Liver (tissue), 9 donors: Measurements from ENCODE around the gene PTPRN2. TPM values are rescaled to one million over a fixed set of nuclear protein-coding genes. Genes with fewer than 3 reads are reported as not detected.
"Not testable (repeated sequence)": the region's sequence is repeated elsewhere in the genome, so short reads cannot be mapped to it uniquely, and the experiment has no call there.

Source experiments
- DNase-seq: peaks from one replicate; pipeline ENCODE4 v3.0.0-alpha.2; 2017; ENCODE audit warnings: low spot score
- H3K27ac ChIP-seq, 2 donors: one replicate each; pipeline ENCODE4 v1.7.0; 2013; ENCODE audit warnings: inconsistent platforms in 2 of 2, low read length in 2 of 2, control low read depth in 1 of 2, low read depth in 1 of 2, mild to moderate bottlenecking in 1 of 2
- H3K27me3 ChIP-seq, 4 donors: one replicate each; pipeline versions ENCODE4 v1.6.1 to v1.7.0; 2013; ENCODE audit warnings: low read length in 3 of 4, inconsistent platforms in 1 of 4, mild to moderate bottlenecking in 1 of 4, moderate library complexity in 1 of 4; ENCODE audit not compliant: control insufficient read depth in 4 of 4, insufficient read depth in 4 of 4
- H3K36me3 ChIP-seq, 4 donors: one replicate each; pipeline versions ENCODE4 v1.6.1 to v1.7.0; 2013; ENCODE audit warnings: low read length in 3 of 4, mild to moderate bottlenecking in 3 of 4, low read depth in 1 of 4, moderate library complexity in 1 of 4; ENCODE audit not compliant: control insufficient read depth in 4 of 4, insufficient read depth in 3 of 4
- H3K4me1 ChIP-seq, 4 donors: one replicate each; pipeline versions ENCODE4 v1.6.1 to v1.7.0; 2013; ENCODE audit warnings: low read length in 3 of 4, mild to moderate bottlenecking in 3 of 4, moderate library complexity in 1 of 4; ENCODE audit not compliant: control insufficient read depth in 4 of 4, insufficient read depth in 4 of 4
- H3K4me3 ChIP-seq, 3 donors: one replicate each; pipeline versions ENCODE4 v1.6.1 to v1.7.0; 2013; ENCODE audit warnings: low read length in 3 of 3, control low read depth in 1 of 3, low read depth in 1 of 3, mild to moderate bottlenecking in 1 of 3
- H3K9ac ChIP-seq, 2 donors: one replicate each; pipeline ENCODE4 v1.7.0; 2013; ENCODE audit warnings: low read length in 2 of 2, mild to moderate bottlenecking in 2 of 2, moderate library complexity in 2 of 2, control low read depth in 1 of 2, low read depth in 1 of 2
- H3K9me3 ChIP-seq, 4 donors: one replicate each; pipeline versions ENCODE4 v1.6.1 to v1.7.0; 2013; ENCODE audit warnings: low read length in 3 of 4; ENCODE audit not compliant: control insufficient read depth in 4 of 4
- EGR1 ChIP-seq, 2 donors: IDR thresholded peaks; 2 replicates each; pipeline ENCODE4 v1.6.1; 2016 to 2018; ENCODE audit warnings: antibody characterized with exemption in 2 of 2, low read depth in 2 of 2
- FOXA1 ChIP-seq: IDR thresholded peaks from 2 replicates; pipeline ENCODE4 v1.6.1; 2016; ENCODE audit warnings: antibody characterized with exemption
- FOXA2 ChIP-seq: IDR thresholded peaks from 2 replicates; pipeline ENCODE4 v1.6.1; 2016; ENCODE audit warnings: antibody characterized with exemption
- GABPA ChIP-seq, 2 donors: IDR thresholded peaks in 1 of 2; conservative IDR thresholded peaks in 1 of 2; 2 replicates each; pipeline ENCODE4 v1.6.1; 2016; ENCODE audit warnings: antibody characterized with exemption in 2 of 2, mild to moderate bottlenecking in 1 of 2, moderate library complexity in 1 of 2
- HNF4A ChIP-seq, 2 donors: conservative IDR thresholded peaks; 2 replicates each; pipeline ENCODE4 v1.6.1; 2016; ENCODE audit warnings: antibody characterized with exemption in 2 of 2, mild to moderate bottlenecking in 2 of 2
- HNF4G ChIP-seq: IDR thresholded peaks from 2 replicates; pipeline ENCODE4 v1.6.1; 2016; ENCODE audit warnings: antibody characterized with exemption
- JUND ChIP-seq, 2 donors: IDR thresholded peaks; 2 replicates each; pipeline ENCODE4 v1.6.1; 2016; ENCODE audit warnings: antibody characterized with exemption in 2 of 2
- NR2F2 ChIP-seq: IDR thresholded peaks from 2 replicates; pipeline ENCODE4 v1.6.1; 2016; ENCODE audit warnings: antibody characterized with exemption
- RAD21 ChIP-seq, 2 donors: IDR thresholded peaks; 2 replicates each; pipeline ENCODE4 v1.6.1; 2016; ENCODE audit warnings: antibody characterized with exemption in 2 of 2, mild to moderate bottlenecking in 2 of 2
- RXRA ChIP-seq, 2 donors: IDR thresholded peaks; 2 replicates each; pipeline ENCODE4 v1.6.1; 2017 to 2018; ENCODE audit warnings: antibody characterized with exemption in 2 of 2, mild to moderate bottlenecking in 1 of 2
- SP1 ChIP-seq: IDR thresholded peaks from 2 replicates; pipeline ENCODE4 v1.6.1; 2018; ENCODE audit warnings: antibody characterized with exemption, mild to moderate bottlenecking
- TAF1 ChIP-seq: conservative IDR thresholded peaks from 2 replicates; pipeline ENCODE4 v1.6.1; 2016; ENCODE audit warnings: antibody characterized with exemption, mild to moderate bottlenecking
- YY1 ChIP-seq: IDR thresholded peaks from 2 replicates; pipeline ENCODE4 v1.6.1; 2016; ENCODE audit warnings: antibody characterized with exemption, mild to moderate bottlenecking
- WGBS: extraction: QIAGEN DNeasy Blood & Tissue Kit; methylation state at CpG from one replicate; pipeline ENCODE4 v1.1.7; 2013; 5-methylcytosine and 5-hydroxymethylcytosine counted together
- polyA plus RNA-seq, 2 donors: library from polyadenylated mRNA; stranded (reverse) in 1 of 2; unstranded in 1 of 2; fragments of 200-250 nt in 1 of 2; fragments of >200 nt in 1 of 2; fragmentation: Nextera tagmentation in 1 of 2; extraction: Ambion mirVana in 1 of 2; gene quantifications; one replicate each; pipeline versions ENCODE4 v1.2.1 to v1.2.3, GENCODE V29; 2013 to 2015
- total RNA-seq, 2 donors: library from RNA; depleted of rRNA; stranded (reverse); fragments of >200 nt; gene quantifications; one replicate each; pipeline ENCODE4 v1.2.3, GENCODE V29; 2014
- TF ChIP-seq, protein P1 (sequence below): IDR thresholded peaks from 2 replicates; pipeline ENCODE4 v1.6.1; 2016; ENCODE audit warnings: antibody characterized with exemption, mild to moderate bottlenecking
- TF ChIP-seq, protein P2 (sequence below): IDR thresholded peaks from 2 replicates; pipeline ENCODE4 v1.6.1; 2016; ENCODE audit warnings: antibody characterized with exemption
- TF ChIP-seq, protein P3 (sequence below): IDR thresholded peaks from 2 replicates; pipeline ENCODE4 v1.6.1; 2016; ENCODE audit warnings: antibody characterized with exemption
- TF ChIP-seq, protein P4 (sequence below): IDR thresholded peaks from 2 replicates; pipeline ENCODE4 v1.6.1; 2016; ENCODE audit warnings: antibody characterized with exemption
- TF ChIP-seq, protein P5 (sequence below): fragments of 150-350 bp; IDR thresholded peaks from 2 replicates; pipeline ENCODE4 v1.5.1; 2017; ENCODE audit warnings: improper control_type of control experiment, low read depth, low read length; ENCODE audit not compliant: missing input control
- donor health status: healthy.
- donor health status: healthy.
- donor health status: healthy.
- donor health status: healthy.
- donor health status: healthy.

Gene PTPRN2
- total and polyA plus RNA-seq, 4 donors = 0.75 to 1.9 (median 1.1) TPM

DNA sequence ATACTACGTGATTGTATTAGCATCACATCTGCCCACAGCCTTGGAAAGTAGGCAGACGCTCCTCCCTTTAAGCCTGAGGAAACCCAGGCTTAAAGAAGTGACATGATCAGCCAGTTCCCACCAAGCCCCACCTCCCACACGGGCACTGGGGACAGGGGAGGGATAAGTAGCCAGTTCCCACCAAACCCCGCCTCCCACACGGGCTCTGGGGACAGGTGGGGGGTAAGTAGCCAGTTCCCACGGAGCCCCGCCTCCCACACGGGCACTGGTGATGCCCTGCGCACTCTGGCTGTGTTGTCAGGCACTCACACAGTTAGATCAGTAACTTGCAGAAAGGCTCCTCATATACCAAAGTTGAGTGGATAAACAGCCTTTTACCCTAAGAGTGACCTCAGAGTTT is 606.8 kb downstream of the PTPRN2 start:
- Histone ChIP-seq H3K9ac (no peak overlapping the region), H3K4me1 (no peaks in the 10 kb centered on the region), H3K36me3 (no peaks in the 10 kb centered on the region), H3K9me3 (no peaks in the 10 kb centered on the region), H3K4me3 (no peak overlapping the region), H3K27ac (no peak overlapping the region), H3K27me3 (no peaks in the 10 kb centered on the region)
- DNase-seq = no peak
- TF ChIP-seq, protein P1, sequence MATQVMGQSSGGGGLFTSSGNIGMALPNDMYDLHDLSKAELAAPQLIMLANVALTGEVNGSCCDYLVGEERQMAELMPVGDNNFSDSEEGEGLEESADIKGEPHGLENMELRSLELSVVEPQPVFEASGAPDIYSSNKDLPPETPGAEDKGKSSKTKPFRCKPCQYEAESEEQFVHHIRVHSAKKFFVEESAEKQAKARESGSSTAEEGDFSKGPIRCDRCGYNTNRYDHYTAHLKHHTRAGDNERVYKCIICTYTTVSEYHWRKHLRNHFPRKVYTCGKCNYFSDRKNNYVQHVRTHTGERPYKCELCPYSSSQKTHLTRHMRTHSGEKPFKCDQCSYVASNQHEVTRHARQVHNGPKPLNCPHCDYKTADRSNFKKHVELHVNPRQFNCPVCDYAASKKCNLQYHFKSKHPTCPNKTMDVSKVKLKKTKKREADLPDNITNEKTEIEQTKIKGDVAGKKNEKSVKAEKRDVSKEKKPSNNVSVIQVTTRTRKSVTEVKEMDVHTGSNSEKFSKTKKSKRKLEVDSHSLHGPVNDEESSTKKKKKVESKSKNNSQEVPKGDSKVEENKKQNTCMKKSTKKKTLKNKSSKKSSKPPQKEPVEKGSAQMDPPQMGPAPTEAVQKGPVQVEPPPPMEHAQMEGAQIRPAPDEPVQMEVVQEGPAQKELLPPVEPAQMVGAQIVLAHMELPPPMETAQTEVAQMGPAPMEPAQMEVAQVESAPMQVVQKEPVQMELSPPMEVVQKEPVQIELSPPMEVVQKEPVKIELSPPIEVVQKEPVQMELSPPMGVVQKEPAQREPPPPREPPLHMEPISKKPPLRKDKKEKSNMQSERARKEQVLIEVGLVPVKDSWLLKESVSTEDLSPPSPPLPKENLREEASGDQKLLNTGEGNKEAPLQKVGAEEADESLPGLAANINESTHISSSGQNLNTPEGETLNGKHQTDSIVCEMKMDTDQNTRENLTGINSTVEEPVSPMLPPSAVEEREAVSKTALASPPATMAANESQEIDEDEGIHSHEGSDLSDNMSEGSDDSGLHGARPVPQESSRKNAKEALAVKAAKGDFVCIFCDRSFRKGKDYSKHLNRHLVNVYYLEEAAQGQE = no peak
- TF ChIP-seq, protein P2, sequence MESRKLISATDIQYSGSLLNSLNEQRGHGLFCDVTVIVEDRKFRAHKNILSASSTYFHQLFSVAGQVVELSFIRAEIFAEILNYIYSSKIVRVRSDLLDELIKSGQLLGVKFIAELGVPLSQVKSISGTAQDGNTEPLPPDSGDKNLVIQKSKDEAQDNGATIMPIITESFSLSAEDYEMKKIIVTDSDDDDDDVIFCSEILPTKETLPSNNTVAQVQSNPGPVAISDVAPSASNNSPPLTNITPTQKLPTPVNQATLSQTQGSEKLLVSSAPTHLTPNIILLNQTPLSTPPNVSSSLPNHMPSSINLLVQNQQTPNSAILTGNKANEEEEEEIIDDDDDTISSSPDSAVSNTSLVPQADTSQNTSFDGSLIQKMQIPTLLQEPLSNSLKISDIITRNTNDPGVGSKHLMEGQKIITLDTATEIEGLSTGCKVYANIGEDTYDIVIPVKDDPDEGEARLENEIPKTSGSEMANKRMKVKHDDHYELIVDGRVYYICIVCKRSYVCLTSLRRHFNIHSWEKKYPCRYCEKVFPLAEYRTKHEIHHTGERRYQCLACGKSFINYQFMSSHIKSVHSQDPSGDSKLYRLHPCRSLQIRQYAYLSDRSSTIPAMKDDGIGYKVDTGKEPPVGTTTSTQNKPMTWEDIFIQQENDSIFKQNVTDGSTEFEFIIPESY = no peak
- TF ChIP-seq JUND (IDR thresholded peaks at IDR 0.05) (no peak), HNF4G (no peak), YY1 (no peak), RXRA (IDR thresholded peaks at IDR 0.05) (no peak), GABPA (IDR thresholded peaks at IDR 0.05 in 1 of 2, conservative IDR thresholded peaks at IDR 0.05 in 1 of 2) (no peak), NR2F2 (no peak), TAF1 (no peak), SP1 (no peak), FOXA1 (no peak), RAD21 (IDR thresholded peaks at IDR 0.05) (no peak), EGR1 (IDR thresholded peaks at IDR 0.05; ENCODE audit: low read depth in 2 of 2) (no peak), HNF4A (conservative IDR thresholded peaks at IDR 0.05) (no peak), FOXA2 (no peak)
- TF ChIP-seq, protein P3, sequence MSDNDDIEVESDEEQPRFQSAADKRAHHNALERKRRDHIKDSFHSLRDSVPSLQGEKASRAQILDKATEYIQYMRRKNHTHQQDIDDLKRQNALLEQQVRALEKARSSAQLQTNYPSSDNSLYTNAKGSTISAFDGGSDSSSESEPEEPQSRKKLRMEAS = no peak
- TF ChIP-seq, protein P4, sequence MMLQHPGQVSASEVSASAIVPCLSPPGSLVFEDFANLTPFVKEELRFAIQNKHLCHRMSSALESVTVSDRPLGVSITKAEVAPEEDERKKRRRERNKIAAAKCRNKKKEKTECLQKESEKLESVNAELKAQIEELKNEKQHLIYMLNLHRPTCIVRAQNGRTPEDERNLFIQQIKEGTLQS = no peak
- TF ChIP-seq, protein P5, sequence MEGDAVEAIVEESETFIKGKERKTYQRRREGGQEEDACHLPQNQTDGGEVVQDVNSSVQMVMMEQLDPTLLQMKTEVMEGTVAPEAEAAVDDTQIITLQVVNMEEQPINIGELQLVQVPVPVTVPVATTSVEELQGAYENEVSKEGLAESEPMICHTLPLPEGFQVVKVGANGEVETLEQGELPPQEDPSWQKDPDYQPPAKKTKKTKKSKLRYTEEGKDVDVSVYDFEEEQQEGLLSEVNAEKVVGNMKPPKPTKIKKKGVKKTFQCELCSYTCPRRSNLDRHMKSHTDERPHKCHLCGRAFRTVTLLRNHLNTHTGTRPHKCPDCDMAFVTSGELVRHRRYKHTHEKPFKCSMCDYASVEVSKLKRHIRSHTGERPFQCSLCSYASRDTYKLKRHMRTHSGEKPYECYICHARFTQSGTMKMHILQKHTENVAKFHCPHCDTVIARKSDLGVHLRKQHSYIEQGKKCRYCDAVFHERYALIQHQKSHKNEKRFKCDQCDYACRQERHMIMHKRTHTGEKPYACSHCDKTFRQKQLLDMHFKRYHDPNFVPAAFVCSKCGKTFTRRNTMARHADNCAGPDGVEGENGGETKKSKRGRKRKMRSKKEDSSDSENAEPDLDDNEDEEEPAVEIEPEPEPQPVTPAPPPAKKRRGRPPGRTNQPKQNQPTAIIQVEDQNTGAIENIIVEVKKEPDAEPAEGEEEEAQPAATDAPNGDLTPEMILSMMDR = no peak
- WGBS = 57% methylated on average over 9 of the region's 9 CpGs

DNA sequence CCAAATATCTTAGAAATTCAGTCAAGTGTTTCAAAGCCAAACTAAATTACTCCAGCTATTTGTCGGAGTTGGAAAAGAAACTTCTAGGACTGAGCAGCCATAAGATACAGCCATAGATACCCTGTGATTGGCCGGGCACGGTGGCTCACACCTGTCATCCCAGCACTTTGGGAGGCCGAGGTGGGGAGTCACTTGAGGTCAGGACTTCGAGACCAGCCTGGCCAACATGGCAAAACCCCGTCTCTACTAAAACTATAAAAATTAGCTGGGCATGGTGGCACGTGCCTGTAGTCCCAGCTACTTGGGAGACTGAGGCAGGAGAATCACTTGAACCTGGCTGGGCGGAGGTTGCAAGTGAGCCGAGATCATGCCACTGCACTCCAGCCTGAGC is 607.3 kb downstream of the PTPRN2 start:
- not testable (repeated sequence) for H3K4me3 ChIP-seq, H3K9me3 ChIP-seq, H3K27ac ChIP-seq, H3K4me1 ChIP-seq, H3K36me3 ChIP-seq, DNase-seq, H3K9ac ChIP-seq, H3K27me3 ChIP-seq
- 88% methylated on average over 9 of the region's 9 CpGs for WGBS
